ENCODE results near the gene CBL.

CBL gene

DNA sequence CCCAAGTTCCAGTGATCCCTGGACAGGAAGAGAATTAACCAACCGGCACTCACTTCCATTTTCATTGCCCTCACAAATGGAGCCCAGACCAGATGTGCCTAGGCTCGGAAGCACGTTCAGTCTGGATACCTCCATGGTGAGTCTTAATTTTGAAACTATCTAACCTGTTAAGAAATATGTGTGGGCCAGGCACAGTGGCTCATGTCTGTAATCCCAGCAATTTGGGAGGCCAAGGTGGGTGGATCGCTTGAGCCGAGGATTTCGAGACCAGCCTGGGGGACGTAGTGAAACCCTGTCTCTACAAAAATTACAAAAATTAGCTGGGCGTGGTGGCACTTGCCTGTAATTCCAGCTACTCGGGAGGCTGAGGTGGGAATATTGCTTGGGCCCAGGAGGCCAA lies 79.3 kb downstream of the CBL start:
- H3K4me3 ChIP-seq (ENCODE audit: low read depth, low read length): no peak overlapping the region
- TF ChIP-seq, protein P1, sequence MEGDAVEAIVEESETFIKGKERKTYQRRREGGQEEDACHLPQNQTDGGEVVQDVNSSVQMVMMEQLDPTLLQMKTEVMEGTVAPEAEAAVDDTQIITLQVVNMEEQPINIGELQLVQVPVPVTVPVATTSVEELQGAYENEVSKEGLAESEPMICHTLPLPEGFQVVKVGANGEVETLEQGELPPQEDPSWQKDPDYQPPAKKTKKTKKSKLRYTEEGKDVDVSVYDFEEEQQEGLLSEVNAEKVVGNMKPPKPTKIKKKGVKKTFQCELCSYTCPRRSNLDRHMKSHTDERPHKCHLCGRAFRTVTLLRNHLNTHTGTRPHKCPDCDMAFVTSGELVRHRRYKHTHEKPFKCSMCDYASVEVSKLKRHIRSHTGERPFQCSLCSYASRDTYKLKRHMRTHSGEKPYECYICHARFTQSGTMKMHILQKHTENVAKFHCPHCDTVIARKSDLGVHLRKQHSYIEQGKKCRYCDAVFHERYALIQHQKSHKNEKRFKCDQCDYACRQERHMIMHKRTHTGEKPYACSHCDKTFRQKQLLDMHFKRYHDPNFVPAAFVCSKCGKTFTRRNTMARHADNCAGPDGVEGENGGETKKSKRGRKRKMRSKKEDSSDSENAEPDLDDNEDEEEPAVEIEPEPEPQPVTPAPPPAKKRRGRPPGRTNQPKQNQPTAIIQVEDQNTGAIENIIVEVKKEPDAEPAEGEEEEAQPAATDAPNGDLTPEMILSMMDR (conservative IDR thresholded peaks at IDR 0.05; ENCODE audit: low read depth, low read length): no peak
- DNase-seq (ENCODE audit: low read depth): no peak

DNA sequence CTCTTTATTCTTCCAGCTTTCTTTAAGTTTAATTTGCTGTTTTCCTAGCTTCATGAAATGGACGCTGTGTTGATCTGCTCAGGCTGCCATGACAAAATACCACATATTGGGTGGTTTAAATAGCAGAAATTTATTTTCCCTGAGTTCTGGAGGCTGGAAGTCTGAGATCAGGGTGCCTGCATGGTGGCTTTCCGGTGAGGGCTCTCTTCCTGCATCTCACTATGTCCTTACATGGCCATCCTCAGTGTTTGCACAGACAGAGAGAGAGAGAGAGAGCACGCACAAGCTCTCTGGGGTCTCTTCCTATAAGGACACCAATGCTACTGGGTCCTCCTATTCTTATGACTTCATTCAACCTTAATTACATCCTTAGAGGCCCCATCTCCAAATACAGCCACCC lies 82.1 kb downstream of the CBL start:
- TF ChIP-seq, protein P1 (conservative IDR thresholded peaks at IDR 0.05; ENCODE audit: low read depth, low read length): no peak
- DNase-seq (ENCODE audit: low read depth): no peak
- H3K4me3 ChIP-seq (ENCODE audit: low read depth, low read length): no peak overlapping the region

DNA sequence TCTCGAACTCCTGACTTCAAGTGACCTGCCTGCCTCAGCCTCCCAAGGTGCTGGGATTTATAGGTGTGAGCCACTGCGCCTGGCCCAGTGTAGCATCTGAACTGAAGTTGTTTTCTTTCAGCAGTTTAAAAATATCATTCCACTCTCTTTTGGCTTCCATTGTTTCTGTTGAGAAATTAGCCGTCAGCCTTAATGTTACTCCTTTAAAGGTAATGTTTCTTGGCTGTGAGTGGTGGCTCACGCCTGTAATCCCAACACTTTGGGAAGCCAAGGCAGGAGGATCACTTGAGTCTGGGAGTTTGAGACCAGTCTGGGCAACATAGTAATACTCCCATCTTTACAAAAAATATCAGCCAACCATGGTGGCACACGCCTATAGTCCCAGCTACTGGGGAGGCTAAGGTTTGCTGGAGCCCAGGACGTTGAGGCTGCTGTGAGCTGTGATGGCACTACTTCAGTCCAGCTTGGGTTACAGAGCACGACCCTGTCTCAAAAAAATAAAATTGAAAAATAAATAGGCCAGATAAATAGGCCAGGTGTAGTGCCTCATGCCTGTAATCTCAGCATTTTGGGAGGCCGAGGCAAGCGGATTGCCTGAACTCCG lies 84.9 kb downstream of the CBL start:
- TF ChIP-seq, protein P1 (conservative IDR thresholded peaks at IDR 0.05; ENCODE audit: low read depth, low read length): no peak
- DNase-seq (ENCODE audit: low read depth): peak; percentile 7
- H3K4me3 ChIP-seq (ENCODE audit: low read depth, low read length): no peak overlapping the region

DNA sequence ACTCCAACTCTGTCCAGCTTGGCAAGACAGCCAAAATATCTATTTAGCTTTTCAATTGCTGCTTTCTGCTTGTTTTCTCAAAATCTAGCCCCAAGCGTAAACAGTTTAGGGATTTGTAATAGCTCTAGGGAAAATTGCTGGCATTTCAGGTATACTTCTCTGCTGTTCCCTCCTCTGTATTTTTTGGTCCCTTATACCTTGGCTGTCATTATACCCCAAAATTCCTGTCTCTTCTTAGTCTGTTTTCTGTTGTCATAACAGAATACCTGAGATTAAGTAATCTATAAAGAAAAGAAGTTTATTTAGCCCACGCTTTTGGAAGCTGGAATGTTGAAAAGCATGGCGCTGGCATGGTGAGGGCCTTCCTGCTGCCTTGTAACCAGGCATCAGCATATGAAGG lies 87.3 kb downstream of the CBL start:
- DNase-seq (ENCODE audit: low read depth): no peak
- no peak overlapping the region for H3K4me3 ChIP-seq (ENCODE audit: low read depth, low read length)
- TF ChIP-seq, protein P1 (conservative IDR thresholded peaks at IDR 0.05; ENCODE audit: low read depth, low read length): no peak

DNA sequence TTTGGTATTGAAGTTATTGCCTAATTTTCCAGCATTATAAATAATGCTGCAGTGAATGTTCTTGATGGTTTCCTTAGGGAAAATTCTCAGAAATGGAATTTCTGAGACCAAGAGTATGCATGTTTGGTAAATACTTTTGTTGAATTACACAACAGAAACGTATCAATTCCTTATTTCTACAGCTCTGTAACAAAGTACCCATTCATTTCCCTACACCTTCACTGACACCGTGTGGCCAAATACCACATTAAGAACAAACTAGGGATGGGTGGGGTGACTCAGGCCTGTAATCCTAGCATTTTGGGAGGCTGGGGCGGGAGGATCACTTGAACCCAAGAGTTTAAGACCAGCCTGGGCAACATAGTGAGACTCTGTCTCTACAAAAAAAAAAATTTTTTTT lies 89.0 kb downstream of the CBL start:
- TF ChIP-seq, protein P1 (conservative IDR thresholded peaks at IDR 0.05; ENCODE audit: low read depth, low read length): peak; percentile 21
- H3K4me3 ChIP-seq (ENCODE audit: low read depth, low read length): no peak overlapping the region
- DNase-seq (ENCODE audit: low read depth): no peak

DNA sequence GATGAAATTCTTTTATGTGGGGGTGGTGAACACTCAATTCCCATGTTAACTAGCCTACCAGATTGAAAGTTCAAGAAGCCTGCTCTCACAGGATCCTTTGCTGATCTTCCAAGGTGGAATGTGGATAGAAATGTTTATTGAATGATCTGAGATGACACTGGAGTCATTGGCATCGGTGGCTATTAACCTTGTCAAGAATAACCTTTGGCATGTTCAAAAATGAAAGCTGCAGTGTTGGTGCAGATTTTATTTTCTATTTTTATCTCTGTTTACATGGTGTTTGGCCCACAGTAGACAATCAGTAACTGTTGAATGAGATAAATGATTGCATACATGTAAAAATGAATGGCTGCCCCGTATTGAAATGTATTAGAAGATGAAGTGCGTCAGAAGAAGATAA lies 91.8 kb downstream of the CBL start:
- DNase-seq (ENCODE audit: low read depth): peak; percentile 45
- no peak overlapping the region for H3K4me3 ChIP-seq (ENCODE audit: low read depth, low read length)
- TF ChIP-seq, protein P1 (conservative IDR thresholded peaks at IDR 0.05; ENCODE audit: low read depth, low read length): no peak

DNA sequence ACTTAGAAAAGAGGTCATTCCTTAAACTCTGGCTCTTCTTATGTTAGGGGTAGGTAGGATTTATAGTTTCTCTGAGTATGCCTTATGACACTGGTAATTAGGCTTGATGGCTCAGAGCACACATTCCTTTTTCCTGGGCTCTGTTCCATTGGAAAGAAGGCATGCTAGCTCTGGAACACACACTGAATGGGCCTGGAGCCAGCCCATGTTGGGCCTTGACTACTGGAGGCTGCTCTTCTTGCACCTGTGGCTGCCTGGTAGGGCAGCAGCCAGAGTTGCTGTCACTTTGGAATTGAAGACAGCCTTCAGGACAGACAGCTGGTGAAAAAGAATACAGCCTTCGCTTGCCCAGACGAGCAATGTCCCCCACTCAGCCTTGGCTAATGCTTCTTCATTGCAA lies 92.6 kb downstream of the CBL start:
- no peak for DNase-seq (ENCODE audit: low read depth)
- no peak overlapping the region for H3K4me3 ChIP-seq (ENCODE audit: low read depth, low read length)
- TF ChIP-seq, protein P1 (conservative IDR thresholded peaks at IDR 0.05; ENCODE audit: low read depth, low read length): no peak
